Ovary (tissue), 3 donors: ENCODE measurements around the gene CRIP1.

ENCODE experiments used
- CTCF ChIP-seq, 3 donors: fragments of 450-650 bp in 2 of 3; fragments of 200-600 bp in 1 of 3; IDR thresholded peaks; one replicate each; pipeline versions ENCODE4 v1.5.1 to v1.8.0; 2016 to 2022; ENCODE audit warnings: antibody characterized with exemption in 3 of 3, mild to moderate bottlenecking in 1 of 3
- EP300 ChIP-seq: sonication (generic); formaldehyde crosslinking; IDR thresholded peaks from one replicate; pipeline ENCODE4 v1.6.1; 2017; ENCODE audit warnings: antibody characterized with exemption
- donor health status: DM: no; HTN: no; CAD: no.

- TF ChIP-seq CTCF (IDR thresholded peaks at IDR 0.05) (no peak), EP300 (no peak)
These were observed 31.5 kb upstream of the CRIP1 start for GRCh38 chr14:105455086-105455640.
